ENCODE data around the gene SHLD1. TPM values are rescaled to one million over a fixed set of nuclear protein-coding genes. Genes with fewer than 3 reads are reported as not detected.

Gene SHLD1
- total RNA-seq, 1 donor from 2014 or later, result 4.1 TPM

DNA sequence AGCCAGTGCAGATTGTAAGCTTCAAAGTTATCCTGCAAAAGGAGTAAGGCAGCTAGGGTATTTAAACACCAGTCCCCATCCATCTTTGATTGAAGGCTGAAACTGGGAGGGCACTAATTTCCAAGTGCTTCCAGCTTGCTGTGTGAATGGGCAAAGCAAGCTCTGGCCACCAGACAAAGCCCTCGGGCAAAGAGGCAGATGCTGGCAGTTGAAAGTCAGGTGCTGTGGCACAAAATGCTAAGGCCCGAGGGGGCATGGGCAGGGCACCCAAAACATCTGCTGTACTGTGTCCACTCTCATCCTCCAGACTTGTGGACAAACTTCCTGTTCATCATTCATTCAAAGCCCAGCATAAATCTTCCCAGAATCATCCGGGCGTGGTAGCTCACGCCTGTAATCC, 137.2 kb downstream of the SHLD1 start:
- Mint-ChIP-seq H3K9me3 (ENCODE audit: unreplicated experiment) (no peaks in the 10 kb centered on the region), H3K4me1 (ENCODE audit: unreplicated experiment) (no peaks in the 10 kb centered on the region), H3K36me3 (ENCODE audit: unreplicated experiment) (no peaks in the 10 kb centered on the region), H3K27me3 (ENCODE audit: unreplicated experiment) (peaks cover 16% of the 10 kb centered on the region), H3K27ac (ENCODE audit: unreplicated experiment) (no peak overlapping the region), H3K4me3 (ENCODE audit: unreplicated experiment) (no peak overlapping the region)
- TF ChIP-seq, protein P1, sequence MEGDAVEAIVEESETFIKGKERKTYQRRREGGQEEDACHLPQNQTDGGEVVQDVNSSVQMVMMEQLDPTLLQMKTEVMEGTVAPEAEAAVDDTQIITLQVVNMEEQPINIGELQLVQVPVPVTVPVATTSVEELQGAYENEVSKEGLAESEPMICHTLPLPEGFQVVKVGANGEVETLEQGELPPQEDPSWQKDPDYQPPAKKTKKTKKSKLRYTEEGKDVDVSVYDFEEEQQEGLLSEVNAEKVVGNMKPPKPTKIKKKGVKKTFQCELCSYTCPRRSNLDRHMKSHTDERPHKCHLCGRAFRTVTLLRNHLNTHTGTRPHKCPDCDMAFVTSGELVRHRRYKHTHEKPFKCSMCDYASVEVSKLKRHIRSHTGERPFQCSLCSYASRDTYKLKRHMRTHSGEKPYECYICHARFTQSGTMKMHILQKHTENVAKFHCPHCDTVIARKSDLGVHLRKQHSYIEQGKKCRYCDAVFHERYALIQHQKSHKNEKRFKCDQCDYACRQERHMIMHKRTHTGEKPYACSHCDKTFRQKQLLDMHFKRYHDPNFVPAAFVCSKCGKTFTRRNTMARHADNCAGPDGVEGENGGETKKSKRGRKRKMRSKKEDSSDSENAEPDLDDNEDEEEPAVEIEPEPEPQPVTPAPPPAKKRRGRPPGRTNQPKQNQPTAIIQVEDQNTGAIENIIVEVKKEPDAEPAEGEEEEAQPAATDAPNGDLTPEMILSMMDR (IDR thresholded peaks at IDR 0.05), result no peak
- DNase-seq (ENCODE audit: extremely low spot score, unreplicated experiment), result no peak

DNA sequence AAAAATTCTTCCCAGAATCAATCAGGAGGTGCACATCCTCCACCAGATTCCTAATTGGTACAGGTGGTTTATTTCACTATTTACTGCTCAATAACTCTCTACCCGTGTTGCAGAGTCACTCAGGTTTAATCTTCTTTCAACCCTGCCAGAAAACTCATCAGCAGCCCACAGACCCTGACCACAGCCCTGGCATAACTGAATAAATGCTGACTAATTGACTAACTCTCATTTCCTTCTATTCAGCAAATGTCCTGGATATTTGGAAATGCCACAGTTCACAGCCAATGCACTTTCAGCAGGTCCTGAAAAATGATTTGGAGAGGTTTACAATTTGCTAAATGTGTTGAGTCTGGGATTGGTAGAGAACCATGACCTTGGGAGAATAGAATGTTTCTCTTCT, 137.8 kb downstream of the SHLD1 start:
- no peaks in the 10 kb centered on the region for H3K9me3 Mint-ChIP-seq (ENCODE audit: unreplicated experiment)
- no peak overlapping the region for H3K4me3 Mint-ChIP-seq (ENCODE audit: unreplicated experiment)
- no peak for DNase-seq (ENCODE audit: extremely low spot score, unreplicated experiment)
- TF ChIP-seq, protein P1 (IDR thresholded peaks at IDR 0.05), result no peak
- H3K4me1 Mint-ChIP-seq (ENCODE audit: unreplicated experiment), result no peaks in the 10 kb centered on the region
- no peak overlapping the region for H3K27ac Mint-ChIP-seq (ENCODE audit: unreplicated experiment)
- H3K27me3 Mint-ChIP-seq (ENCODE audit: unreplicated experiment), result peaks cover 14% of the 10 kb centered on the region
- H3K36me3 Mint-ChIP-seq (ENCODE audit: unreplicated experiment), result no peaks in the 10 kb centered on the region

DNA sequence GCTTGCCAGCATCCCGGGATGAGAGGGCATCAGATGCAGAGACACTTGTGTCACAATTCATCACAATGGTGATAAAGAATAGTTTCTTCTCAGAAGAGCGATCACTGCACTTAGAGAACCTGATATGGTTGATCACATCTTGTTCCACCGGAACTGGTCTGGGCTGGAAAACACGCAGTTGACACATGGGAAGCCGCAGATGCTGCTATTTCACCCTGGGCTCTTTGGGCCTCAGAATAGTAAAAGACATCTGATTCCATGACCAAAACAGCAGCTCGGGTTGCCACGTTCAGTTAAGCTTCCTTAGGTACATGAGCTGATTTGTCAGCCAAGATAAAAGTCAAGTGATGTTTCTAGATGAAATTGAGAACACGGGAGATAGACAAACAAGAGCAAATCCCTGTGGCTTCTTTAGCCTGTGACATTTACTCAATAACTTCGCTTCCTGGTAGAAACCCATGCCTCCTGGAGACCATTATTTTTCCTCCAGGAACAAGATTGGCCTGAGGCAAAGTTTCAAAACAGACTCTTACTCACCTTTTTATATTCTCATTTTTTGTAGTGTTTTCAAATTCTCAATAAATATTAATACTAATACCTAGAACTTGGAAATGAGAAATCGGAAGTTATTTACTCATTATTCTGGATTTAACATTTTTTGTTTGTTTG, 140.7 kb downstream of the SHLD1 start:
- H3K27me3 Mint-ChIP-seq (ENCODE audit: unreplicated experiment), result peaks cover 6% of the 10 kb centered on the region
- H3K4me3 Mint-ChIP-seq (ENCODE audit: unreplicated experiment), result no peak overlapping the region
- no peaks in the 10 kb centered on the region for H3K4me1 Mint-ChIP-seq (ENCODE audit: unreplicated experiment)
- no peaks in the 10 kb centered on the region for H3K9me3 Mint-ChIP-seq (ENCODE audit: unreplicated experiment)
- H3K27ac Mint-ChIP-seq (ENCODE audit: unreplicated experiment), result no peak overlapping the region
- no peak for DNase-seq (ENCODE audit: extremely low spot score, unreplicated experiment)
- no peaks in the 10 kb centered on the region for H3K36me3 Mint-ChIP-seq (ENCODE audit: unreplicated experiment)
- TF ChIP-seq, protein P1 (IDR thresholded peaks at IDR 0.05), result no peak

DNA sequence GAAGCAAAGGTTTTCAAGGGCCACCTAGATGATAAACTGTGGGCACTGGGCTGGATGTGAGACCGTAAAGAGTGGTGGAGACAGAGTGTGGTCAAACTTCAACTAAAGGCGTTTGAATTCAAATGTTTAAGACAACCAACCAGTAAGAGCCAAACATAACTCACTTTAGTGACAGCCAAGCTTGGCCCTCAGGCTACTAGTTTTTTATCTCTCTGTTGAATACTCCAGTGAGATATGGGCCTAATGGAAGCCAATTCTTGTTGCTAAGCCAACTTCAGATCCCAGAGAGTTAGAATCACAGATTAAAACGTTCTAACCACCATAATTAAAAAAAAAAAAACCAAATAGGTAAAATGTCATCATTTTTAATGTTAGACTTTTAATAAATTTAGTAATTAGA, 142.9 kb downstream of the SHLD1 start:
- Mint-ChIP-seq H3K27me3 (ENCODE audit: unreplicated experiment) (peaks cover 24% of the 10 kb centered on the region), H3K4me3 (ENCODE audit: unreplicated experiment) (no peak overlapping the region), H3K27ac (ENCODE audit: unreplicated experiment) (no peak overlapping the region), H3K36me3 (ENCODE audit: unreplicated experiment) (no peaks in the 10 kb centered on the region), H3K4me1 (ENCODE audit: unreplicated experiment) (no peaks in the 10 kb centered on the region), H3K9me3 (ENCODE audit: unreplicated experiment) (no peaks in the 10 kb centered on the region)
- DNase-seq (ENCODE audit: extremely low spot score, unreplicated experiment), result no peak
- TF ChIP-seq, protein P1 (IDR thresholded peaks at IDR 0.05), result no peak

DNA sequence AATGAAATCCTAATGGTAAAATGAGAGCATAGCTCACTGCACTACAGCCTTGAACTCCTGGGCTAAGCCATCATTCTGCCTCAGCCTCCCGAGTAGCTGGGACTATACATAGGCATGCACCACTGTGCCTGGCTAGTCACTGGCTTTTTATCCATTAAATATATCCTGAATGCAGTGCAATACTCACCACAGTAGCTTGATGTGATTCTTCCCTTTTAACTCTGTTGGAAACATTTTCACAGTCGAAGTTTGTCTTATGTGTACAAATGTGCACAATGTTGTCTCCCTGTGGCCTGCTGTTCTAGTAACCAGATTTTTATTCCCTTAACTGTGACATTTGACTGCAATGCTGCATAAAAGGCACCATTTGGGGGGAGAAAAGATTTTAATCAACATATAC, 143.4 kb downstream of the SHLD1 start:
- DNase-seq (ENCODE audit: extremely low spot score, unreplicated experiment), result no peak
- Mint-ChIP-seq H3K27ac (ENCODE audit: unreplicated experiment) (no peak overlapping the region), H3K4me1 (ENCODE audit: unreplicated experiment) (no peaks in the 10 kb centered on the region), H3K9me3 (ENCODE audit: unreplicated experiment) (no peaks in the 10 kb centered on the region), H3K36me3 (ENCODE audit: unreplicated experiment) (no peaks in the 10 kb centered on the region), H3K27me3 (ENCODE audit: unreplicated experiment) (peaks cover 28% of the 10 kb centered on the region), H3K4me3 (ENCODE audit: unreplicated experiment) (no peak overlapping the region)
- TF ChIP-seq, protein P1 (IDR thresholded peaks at IDR 0.05), result no peak
